ENCODE results near the gene TTC24.
A peak's percentile ranks its signal among the peaks of the same experiment; 100 is the strongest.
"Not testable (repeated sequence)": the region's sequence is repeated elsewhere in the genome, so short reads cannot be mapped to it uniquely, and the experiment has no call there.

The TTC24 gene

GRCh38 chr1:156615946-156616345 is 36.4 kb downstream of the TTC24 start:
- DNase-seq, result no peak

- no peak for DNase-seq
Measured at GRCh38 chr1:156616463-156616862, 36.9 kb downstream of the TTC24 start.

GRCh38 chr1:156618853-156619581 is 39.5 kb downstream of the TTC24 start, which contains the start of gene HAPLN2:
TSS of gene HAPLN2 (plus strand) at chr1:156619415. CDS start at chr1:156623491, 4,076 bp downstream.
- DNase-seq, result peak; percentile 67

DNA sequence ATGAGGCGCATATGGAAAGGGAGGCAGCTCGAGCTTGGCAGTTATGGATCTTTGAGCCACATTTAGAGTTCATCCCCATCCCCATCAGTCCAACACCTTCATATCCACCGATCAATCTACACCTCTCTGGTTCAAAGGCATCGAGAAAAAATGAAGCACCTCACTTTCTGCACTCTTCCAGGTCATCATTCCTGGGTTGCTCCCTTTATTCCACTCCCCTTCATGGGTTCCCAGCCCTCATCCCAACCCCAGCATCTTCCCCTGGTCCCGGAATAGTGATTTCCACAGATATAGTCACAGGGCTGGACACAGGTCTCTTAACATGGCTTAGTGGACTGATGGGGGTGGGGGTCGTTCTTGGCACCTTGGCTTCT is 40.0 kb downstream of the TTC24 start:
- no peak for DNase-seq

DNA sequence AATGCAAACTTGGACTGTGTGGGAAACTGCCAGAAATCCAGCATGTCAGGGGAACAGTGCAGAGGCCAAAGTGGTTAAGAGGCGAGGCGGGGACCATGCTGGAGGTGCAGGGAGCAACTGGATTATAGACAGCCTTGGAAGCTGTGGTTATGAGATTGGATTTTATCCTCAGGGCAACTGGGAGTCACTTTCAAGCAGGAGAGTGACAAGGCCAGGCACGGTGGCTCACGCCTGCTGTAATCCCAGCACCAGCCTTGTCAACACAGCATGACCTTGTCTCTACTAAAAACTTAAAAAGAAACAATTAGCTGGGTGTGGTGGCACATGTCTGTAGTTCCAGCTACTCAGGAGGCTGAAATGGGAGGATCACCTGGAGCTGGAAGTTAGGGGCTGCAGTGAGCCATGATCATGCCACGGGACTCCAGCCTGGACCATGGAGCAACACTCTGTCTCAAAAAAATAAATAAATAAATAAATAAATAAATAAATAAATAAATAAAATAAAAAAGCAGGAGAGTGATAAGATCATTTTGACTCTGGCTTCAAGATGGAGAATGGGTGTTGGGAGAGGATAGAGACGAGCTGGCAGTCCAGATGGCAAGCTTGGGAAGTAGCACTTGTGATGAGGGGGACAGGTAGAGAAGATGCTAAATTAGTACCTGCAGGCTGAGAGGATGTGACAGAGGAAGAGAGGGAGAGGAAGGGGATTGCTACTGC is 43.2 kb downstream of the TTC24 start:
- no peak for DNase-seq

DNA sequence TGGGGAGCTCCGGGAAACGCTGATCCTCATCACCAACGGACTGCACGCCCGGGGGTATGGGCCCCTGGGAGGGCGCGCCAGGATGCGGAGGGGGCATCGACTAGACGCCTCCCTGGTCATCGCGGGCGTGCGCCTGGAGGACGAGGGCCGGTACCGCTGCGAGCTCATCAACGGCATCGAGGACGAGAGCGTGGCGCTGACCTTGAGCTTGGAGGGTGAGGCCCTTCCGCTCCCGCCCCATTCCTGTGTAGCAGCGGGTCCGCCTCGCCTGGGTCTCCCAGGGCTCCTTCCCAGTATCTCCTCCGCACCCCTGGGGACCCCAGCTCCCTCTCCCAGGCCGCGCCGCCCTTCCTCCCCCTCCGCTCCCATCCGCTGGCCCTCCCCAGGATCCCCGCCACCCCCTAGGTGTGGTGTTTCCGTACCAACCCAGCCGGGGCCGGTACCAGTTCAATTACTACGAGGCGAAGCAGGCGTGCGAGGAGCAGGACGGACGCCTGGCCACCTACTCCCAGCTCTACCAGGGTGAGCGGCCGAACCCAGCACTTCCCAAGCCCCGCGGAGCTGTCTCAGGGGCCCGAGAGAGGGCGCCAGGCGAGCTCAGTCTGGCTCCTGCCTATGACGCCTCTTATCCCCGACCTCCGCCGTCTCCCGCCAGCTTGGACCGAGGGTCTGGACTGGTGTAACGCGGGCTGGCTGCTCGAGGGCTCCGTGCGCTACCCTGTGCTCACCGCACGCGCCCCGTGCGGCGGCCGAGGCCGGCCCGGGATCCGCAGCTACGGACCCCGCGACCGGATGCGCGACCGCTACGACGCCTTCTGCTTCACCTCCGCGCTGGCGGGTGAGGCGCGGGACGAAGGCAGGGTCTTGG is 44.7 kb downstream of the TTC24 start:
- peak; percentile 74 for DNase-seq

- peak; percentile 61 for DNase-seq
Measured at GRCh38 chr1:156624814-156625435, 45.4 kb downstream of the TTC24 start.

DNA sequence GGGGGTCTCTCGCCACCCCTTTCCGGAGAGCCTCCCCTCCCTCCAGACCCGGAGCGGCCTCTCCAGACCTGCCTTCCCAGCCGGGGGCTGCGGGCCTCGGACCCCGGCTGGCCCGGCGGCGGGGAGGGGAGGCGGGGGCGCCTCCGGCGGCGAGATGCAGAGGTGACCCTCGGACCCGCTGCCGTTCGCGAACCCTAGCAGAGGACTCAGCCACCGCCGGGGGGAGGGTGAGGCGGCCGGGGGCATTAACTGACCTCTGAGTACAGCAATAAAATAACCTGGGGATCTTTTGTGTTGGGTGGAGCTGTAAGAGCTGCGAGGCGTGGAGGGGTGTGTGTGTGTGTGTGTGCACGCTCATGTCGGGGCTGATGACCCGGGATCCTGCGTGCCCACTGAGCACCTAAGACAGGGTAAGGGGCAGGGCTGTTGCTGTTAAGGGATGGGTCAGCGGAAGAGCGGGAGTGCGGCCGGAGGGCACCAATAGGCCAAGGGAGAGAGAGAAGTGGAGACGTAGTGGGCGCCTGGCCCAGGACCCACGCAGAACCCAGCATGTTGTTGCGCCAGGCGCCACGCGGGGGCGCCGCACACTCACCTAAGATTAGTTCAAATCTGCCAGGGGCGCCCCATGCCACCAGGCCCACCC is 46.0 kb downstream of the TTC24 start:
- DNase-seq, result peak; percentile 88

DNA sequence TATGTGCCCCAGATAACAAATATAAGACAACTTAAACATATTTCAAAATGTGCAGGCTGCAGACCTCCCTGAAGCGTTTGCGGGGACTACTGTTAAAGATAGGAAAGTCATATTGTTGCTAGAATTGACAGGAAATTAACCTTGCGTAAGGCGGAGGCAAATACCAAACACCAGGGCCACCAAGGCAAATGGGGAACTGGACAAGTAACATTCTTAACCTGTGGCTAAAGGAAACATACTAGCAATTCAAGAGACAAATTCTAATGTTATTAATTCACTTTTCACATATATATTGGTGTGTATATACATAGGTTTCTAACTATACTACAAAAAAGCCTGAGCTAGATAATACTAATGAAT is 46.5 kb downstream of the TTC24 start:
- no peak for DNase-seq

- DNase-seq, result peak; percentile 78
Measured at GRCh38 chr1:156627313-156627880, 47.9 kb downstream of the TTC24 start.

GRCh38 chr1:156629823-156630449 is 50.4 kb downstream of the TTC24 start:
- no peak for DNase-seq

DNA sequence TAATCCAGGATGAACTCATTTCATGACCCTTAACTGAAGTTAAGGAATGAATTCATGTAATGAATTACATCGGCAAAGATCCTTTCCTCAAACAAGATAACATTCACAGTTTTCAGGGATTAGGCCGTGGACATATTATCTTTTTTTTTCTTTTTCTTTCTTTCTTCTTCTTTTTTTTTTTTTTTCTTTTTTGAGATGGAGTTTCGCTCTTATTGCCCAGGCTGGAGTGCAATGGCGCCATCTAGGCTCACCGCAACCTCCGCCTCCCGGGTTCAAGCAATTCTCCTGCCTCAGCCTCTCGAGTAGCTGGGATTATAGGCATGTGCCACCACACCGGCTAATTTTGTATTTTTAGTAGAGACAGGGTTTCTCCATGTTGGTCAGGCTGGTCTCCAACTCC is 51.6 kb downstream of the TTC24 start:
- not testable (repeated sequence) for DNase-seq

DNA sequence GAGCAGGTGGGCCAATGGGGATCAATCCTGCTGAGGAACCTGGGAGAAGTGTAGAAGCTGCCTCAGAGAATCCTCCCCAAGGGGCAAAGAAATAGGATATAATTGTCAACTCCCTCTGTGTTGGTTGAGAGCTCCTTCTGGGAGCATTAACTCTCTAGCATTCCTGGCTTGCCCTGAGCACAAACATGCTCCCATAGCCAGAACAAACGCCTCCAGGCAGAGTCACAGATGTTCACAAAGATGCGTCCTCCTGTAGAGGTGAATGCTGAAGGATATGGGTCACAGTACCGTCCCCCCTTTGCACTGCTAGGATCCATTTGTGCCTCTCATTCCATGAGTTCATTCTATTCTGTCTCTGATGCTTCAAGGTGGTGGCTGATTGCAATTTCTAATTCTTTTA is 52.8 kb downstream of the TTC24 start:
- no peak for DNase-seq
